Hepatocyte (in vitro differentiated cells): Measurements from ENCODE around the gene ANKS3. TPM values are rescaled to one million over a fixed set of nuclear protein-coding genes. Genes with fewer than 3 reads are reported as not detected.

Experiments
- DNase-seq: peaks from one replicate; pipeline ENCODE4 v3.0.0-alpha.2; 2016; ENCODE audit warnings: low spot score
- H2AFZ ChIP-seq: fragments of 200-600 bp; sonication (generic); 2 replicates; pipeline ENCODE4 v1.6.0; 2016; ENCODE audit warnings: antibody characterized with exemption, mild to moderate bottlenecking
- H3K27ac ChIP-seq: fragments of 200-600 bp; sonication (generic); 2 replicates; pipeline ENCODE4 v1.5.1; 2016; ENCODE audit warnings: mild to moderate bottlenecking
- H3K27me3 ChIP-seq: fragments of 200-600 bp; sonication (generic); 2 replicates; pipeline ENCODE4 v1.6.1; 2016
- H3K36me3 ChIP-seq: fragments of 200-600 bp; sonication (generic); replicated peaks from 2 replicates; pipeline ENCODE4 v1.5.1; 2016; ENCODE audit warnings: low read depth; ENCODE audit not compliant: insufficient read depth
- H3K4me1 ChIP-seq: fragments of 200-600 bp; sonication (generic); 2 replicates; pipeline ENCODE4 v1.5.1; 2016; ENCODE audit warnings: mild to moderate bottlenecking, moderate library complexity; ENCODE audit not compliant: insufficient read depth
- H3K4me2 ChIP-seq: fragments of 200-600 bp; sonication (generic); 2 replicates; pipeline ENCODE4 v1.6.0; 2016
- H3K4me3 ChIP-seq: fragments of 200-600 bp; sonication (generic); 2 replicates; pipeline ENCODE4 v1.5.1; 2016; ENCODE audit warnings: mild to moderate bottlenecking
- H3K79me2 ChIP-seq: fragments of 200-600 bp; sonication (generic); 2 replicates; pipeline ENCODE4 v1.6.0; 2017; ENCODE audit warnings: mild to moderate bottlenecking
- H3K9me2 ChIP-seq: fragments of 200-600 bp; sonication (generic); replicated peaks from 2 replicates; pipeline ENCODE4 v1.6.0; 2017; ENCODE audit warnings: mild to moderate bottlenecking; ENCODE audit not compliant: insufficient read depth
- H3K9me3 ChIP-seq: fragments of 200-600 bp; sonication (generic); 2 replicates; pipeline ENCODE4 v1.5.1; 2016; ENCODE audit warnings: low read depth, mild to moderate bottlenecking
- H4K20me1 ChIP-seq: fragments of 200-600 bp; sonication (generic); 2 replicates; pipeline ENCODE4 v1.6.0; 2016; ENCODE audit warnings: mild to moderate bottlenecking; ENCODE audit not compliant: insufficient read depth, poor library complexity, severe bottlenecking
- EZH2 ChIP-seq: fragments of 200-600 bp; sonication (generic); IDR thresholded peaks from 2 replicates; pipeline ENCODE4 v1.6.1; 2016; ENCODE audit warnings: antibody characterized with exemption, mild to moderate bottlenecking, borderline replicate concordance
- EZH2phosphoT487 ChIP-seq: fragments of 200-600 bp; sonication (generic); IDR thresholded peaks from one replicate; pipeline ENCODE4 v1.6.1; 2018; ENCODE audit warnings: antibody characterized with exemption, mild to moderate bottlenecking, low read depth, moderate library complexity; ENCODE audit not compliant: unreplicated experiment, severe bottlenecking
- WGBS: methylation state at CpG from one replicate; pipeline ENCODE4 v1.1.6; 2016; ENCODE audit warnings: low lambda C conversion rate; ENCODE audit errors: missing lambda C conversion rate; 5-methylcytosine and 5-hydroxymethylcytosine counted together
- polyA plus RNA-seq: library from polyadenylated mRNA; unstranded; fragments of >200 nt; fragmentation: Nextera tagmentation; extraction: Ambion mirVana; gene quantifications from 2 replicates; pipeline ENCODE4 v1.2.1, GENCODE V29; 2016
- total RNA-seq: library from RNA; depleted of rRNA; stranded (reverse); fragments of >200 nt; gene quantifications from 2 replicates; pipeline ENCODE4 v1.2.3, GENCODE V29; 2014
- TF ChIP-seq, protein P1 (sequence below): fragments of 200-600 bp; sonication (generic); IDR thresholded peaks from 2 replicates; pipeline ENCODE4 v1.5.1; 2016; ENCODE audit warnings: antibody characterized with exemption, mild to moderate bottlenecking; ENCODE audit not compliant: poor library complexity

The ANKS3 gene
- total and polyA plus RNA-seq, 2 experiments from 2014 or later = 11.7 to 17.4 TPM

DNA sequence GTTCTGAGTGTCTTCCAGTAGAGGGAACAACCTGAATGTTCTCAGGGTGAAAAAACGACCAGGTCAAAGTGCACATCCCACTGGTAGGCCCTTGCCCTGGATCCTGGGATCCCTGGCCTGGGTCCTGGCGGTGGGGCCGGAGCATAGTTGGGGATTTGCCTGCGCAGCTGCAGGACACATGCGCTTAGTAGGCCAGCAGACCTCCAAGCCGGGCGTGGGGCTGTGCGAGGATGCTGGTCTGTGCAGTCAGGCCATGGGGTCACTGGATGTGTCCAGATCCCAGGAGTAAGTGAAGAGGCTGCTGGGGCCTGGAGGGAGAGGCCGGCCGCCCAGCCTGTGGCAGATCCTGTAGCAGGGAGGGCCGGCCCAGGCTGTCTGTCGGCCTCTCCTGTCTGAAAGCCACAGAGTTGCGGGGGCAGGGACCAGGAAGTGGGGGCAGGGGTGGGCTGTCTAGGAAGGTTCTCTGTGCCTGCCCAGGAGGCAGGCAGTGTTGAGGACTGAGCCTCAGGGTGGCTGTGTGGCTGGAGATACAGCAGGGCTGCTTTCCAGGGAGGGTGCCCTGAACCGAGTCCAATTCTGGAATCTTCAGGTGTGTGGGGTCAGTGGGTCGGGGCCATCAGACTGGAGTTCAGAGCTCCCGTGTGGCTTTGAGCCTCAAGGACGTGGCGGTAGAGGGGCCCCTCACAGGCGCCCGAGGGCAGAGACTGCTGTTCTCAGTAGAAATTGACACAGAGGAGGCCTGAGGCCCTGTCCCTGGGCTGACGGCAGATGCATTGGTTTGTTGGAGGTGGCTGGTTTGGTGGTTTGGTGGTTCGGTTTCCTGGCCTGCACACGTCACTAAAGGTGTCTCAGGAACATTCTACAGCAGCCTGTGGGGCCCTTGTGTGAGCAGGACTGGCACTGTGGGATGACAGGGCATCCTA lies 57.9 kb downstream of the ANKS3 start:
- H3K79me2 ChIP-seq = peaks cover 4% of the 10 kb centered on the region
- H3K9me2 ChIP-seq = no peaks in the 10 kb centered on the region
- no peak overlapping the region for H2AFZ ChIP-seq
- H4K20me1 ChIP-seq = no peaks in the 10 kb centered on the region
- no peaks in the 10 kb centered on the region for H3K4me1 ChIP-seq
- DNase-seq = no peak
- no peak overlapping the region for H3K4me3 ChIP-seq
- H3K4me2 ChIP-seq = no peak overlapping the region
- H3K36me3 ChIP-seq = no peaks in the 10 kb centered on the region
- no peaks in the 10 kb centered on the region for H3K27me3 ChIP-seq
- H3K9me3 ChIP-seq = no peaks in the 10 kb centered on the region
- H3K27ac ChIP-seq = no peak overlapping the region
- WGBS = 83% methylated on average over 22 of the region's 23 CpGs
- TF ChIP-seq, protein P1, sequence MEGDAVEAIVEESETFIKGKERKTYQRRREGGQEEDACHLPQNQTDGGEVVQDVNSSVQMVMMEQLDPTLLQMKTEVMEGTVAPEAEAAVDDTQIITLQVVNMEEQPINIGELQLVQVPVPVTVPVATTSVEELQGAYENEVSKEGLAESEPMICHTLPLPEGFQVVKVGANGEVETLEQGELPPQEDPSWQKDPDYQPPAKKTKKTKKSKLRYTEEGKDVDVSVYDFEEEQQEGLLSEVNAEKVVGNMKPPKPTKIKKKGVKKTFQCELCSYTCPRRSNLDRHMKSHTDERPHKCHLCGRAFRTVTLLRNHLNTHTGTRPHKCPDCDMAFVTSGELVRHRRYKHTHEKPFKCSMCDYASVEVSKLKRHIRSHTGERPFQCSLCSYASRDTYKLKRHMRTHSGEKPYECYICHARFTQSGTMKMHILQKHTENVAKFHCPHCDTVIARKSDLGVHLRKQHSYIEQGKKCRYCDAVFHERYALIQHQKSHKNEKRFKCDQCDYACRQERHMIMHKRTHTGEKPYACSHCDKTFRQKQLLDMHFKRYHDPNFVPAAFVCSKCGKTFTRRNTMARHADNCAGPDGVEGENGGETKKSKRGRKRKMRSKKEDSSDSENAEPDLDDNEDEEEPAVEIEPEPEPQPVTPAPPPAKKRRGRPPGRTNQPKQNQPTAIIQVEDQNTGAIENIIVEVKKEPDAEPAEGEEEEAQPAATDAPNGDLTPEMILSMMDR = no peak
- TF ChIP-seq EZH2 = no peak
- no peak for TF ChIP-seq EZH2phosphoT487

DNA sequence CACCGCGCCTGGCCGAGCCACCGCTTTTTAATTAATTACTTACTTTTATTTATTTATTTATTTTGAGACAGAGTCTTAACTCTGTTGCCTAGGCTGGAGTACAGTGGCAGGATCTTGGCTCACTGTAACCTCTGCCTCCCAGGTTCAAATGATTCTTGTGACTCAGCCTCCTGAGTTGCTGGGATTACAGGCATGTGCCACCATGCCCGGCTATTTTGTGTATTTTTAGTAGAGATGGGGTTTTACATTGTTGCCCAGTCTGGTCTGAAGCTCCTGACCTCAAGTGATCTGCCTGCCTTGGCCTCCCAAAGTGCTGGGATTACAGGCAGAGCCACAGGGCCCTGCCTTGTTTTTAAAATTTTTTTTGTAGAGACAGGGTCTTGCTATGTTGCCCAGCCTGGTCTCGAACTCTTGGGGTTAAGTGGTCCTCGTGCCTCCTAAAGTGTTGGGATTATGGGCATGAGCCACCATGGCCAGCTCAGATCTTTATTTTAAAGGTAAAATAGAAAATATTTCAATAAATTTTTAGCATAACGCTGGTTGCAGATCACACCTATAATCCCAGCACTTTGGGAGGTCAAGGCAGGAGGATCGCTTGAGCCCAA lies 59.0 kb downstream of the ANKS3 start:
- H3K27ac ChIP-seq = no peak overlapping the region
- WGBS = 98% methylated on average over 9 of the region's 9 CpGs
- H3K9me3 ChIP-seq = no peaks in the 10 kb centered on the region
- H4K20me1 ChIP-seq = no peaks in the 10 kb centered on the region
- H3K79me2 ChIP-seq = peaks cover 4% of the 10 kb centered on the region
- H3K27me3 ChIP-seq = no peaks in the 10 kb centered on the region
- no peaks in the 10 kb centered on the region for H3K9me2 ChIP-seq
- TF ChIP-seq, protein P1 = no peak
- TF ChIP-seq EZH2 = no peak
- TF ChIP-seq EZH2phosphoT487 = no peak
- H3K4me1 ChIP-seq = no peaks in the 10 kb centered on the region
- no peak for DNase-seq
- H3K4me2 ChIP-seq = no peak overlapping the region
- no peak overlapping the region for H3K4me3 ChIP-seq
- H3K36me3 ChIP-seq = no peaks in the 10 kb centered on the region
- no peak overlapping the region for H2AFZ ChIP-seq

DNA sequence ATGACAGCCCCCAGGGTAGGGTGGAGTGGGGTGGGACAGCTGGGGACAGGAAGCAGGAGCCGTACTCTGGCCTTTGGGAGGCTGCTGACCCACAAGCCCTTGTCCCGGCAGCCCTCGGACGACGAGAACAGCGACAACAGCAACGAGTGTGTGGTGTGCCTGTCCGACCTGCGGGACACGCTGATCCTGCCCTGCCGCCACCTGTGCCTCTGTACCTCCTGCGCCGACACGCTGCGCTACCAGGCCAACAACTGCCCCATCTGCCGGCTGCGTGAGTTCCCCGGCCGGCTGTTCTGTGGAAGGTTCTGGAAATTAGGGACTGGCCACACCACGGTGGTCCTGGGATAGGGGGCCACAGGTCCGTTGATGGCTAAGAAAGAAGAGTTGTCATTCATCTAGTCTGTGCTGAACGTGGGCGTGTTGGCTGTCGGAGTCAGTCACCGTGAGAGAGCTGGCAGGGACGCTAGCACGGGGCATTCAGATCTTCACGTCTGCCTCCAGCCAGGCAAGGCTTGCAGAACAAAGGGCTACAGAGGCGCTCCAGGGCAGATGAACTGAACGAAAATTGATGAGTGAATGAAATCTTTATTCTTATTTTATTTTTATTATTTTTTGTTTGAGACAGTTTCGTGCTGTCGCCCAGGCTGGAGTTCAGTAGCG lies 60.6 kb downstream of the ANKS3 start:
- no peak overlapping the region for H2AFZ ChIP-seq
- WGBS = 97% methylated on average over 33 of the region's 33 CpGs
- H4K20me1 ChIP-seq = no peaks in the 10 kb centered on the region
- no peaks in the 10 kb centered on the region for H3K9me3 ChIP-seq
- no peak overlapping the region for H3K27ac ChIP-seq
- DNase-seq = no peak
- no peaks in the 10 kb centered on the region for H3K4me1 ChIP-seq
- H3K4me2 ChIP-seq = no peak overlapping the region
- no peak for TF ChIP-seq EZH2phosphoT487
- TF ChIP-seq, protein P1 = no peak
- TF ChIP-seq EZH2 = no peak
- peaks cover 4% of the 10 kb centered on the region for H3K79me2 ChIP-seq
- H3K9me2 ChIP-seq = no peaks in the 10 kb centered on the region
- H3K36me3 ChIP-seq = no peaks in the 10 kb centered on the region
- no peaks in the 10 kb centered on the region for H3K27me3 ChIP-seq
- H3K4me3 ChIP-seq = no peak overlapping the region
